GM19455 (cell line): ENCODE measurements around the gene EDDM3A.
"Not testable (repeated sequence)": the region's sequence is repeated elsewhere in the genome, so short reads cannot be mapped to it uniquely, and the experiment has no call there.

ENCODE experiments used
- ATAC-seq: cut with Tn5 transposase; IDR thresholded peaks from one replicate; pipeline ENCODE4 v1.9.1; 2021; ENCODE audit not compliant: unreplicated experiment

Gene EDDM3A

DNA sequence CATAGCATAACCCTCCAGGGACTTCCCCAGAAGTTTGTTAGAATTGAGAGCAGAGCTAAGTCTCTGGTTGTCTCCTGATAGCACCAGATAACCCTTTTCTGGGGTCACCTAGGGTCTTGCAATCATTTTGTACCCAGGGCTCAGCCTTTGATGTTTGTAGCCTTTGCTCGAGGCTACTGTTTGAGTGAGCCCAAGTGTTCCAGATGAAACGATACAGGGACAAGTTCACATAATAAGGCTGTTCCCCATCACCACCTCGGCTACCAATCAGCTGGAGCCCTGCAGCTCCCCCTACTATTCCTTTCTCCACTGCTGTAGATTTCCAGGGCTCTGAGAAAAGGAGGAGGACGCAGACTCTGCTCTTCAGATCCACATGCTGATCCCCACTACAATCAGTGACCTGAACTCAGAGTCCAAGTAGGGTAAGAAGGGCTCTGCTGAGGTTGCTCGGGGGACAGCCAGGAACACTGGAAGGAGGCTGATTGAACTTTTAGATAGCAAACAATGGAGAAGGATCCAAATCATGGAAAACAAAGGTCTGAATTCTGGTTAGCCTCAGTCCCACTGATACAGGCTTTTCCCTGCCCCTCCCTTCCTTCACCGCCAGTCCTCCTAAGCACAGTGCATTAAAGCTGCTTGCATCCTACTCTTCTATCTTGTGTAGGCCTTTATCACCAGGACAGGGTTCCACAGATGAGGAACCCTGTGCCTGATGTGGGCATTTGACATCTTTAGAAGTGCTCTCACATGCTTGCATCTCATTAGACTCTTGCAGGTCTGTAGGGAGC is at the start of gene EDDM3A:
TSS of gene EDDM3A (plus strand) at position 317 of the 788 bp plus-strand sequence. CDS start 1,694 bp downstream, outside the sequence.
- no peak for ATAC-seq

GRCh38 chr14:20696764-20697163 is 48.9 kb upstream of the EDDM3A start:
- ATAC-seq, result no peak

GRCh38 chr14:20697273-20698017 is 48.2 kb upstream of the EDDM3A start:
- no peak for ATAC-seq

- ATAC-seq, result no peak
Measured at GRCh38 chr14:20698018-20698329, 47.7 kb upstream of the EDDM3A start.

- no peak for ATAC-seq
Measured at GRCh38 chr14:20698934-20699333, 46.8 kb upstream of the EDDM3A start.

DNA sequence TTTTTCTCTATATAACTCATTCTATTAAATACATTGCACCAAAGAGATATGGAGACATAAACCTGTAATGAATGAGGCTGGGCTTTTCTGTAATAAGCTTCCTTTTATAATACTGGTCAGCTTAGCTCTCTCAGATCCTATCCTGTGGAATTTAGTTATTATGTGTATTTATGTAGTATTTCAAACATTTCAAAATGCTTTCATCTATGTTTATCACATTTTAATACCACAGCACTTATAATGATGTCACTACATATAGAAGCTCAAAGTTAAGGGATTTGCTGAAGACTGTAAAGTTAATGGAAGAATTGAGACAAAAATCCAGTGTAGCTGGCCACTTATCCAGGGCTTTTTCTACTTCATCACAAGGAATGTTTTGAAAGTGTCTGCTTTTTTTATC is 45.8 kb upstream of the EDDM3A start:
- ATAC-seq, result no peak

DNA sequence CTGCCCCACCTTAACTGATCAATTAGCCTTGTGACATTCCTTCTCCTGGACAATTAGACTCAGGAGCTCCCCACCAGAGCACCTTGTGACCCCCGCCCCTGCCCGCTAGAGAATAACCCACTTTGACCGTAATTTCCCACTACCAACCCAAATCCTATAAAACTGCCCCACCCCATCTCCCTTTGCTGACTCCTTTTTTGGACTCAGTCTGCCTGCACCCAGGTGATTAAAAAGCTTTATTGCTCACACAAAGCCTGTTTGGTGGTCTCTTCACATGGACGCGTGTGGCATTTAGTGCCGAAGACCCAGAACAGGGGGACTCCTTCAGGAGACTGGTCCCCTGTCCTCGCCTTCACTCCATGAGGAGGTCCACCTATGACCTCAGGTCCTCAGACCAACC is 44.7 kb upstream of the EDDM3A start:
- not testable (repeated sequence) for ATAC-seq

DNA sequence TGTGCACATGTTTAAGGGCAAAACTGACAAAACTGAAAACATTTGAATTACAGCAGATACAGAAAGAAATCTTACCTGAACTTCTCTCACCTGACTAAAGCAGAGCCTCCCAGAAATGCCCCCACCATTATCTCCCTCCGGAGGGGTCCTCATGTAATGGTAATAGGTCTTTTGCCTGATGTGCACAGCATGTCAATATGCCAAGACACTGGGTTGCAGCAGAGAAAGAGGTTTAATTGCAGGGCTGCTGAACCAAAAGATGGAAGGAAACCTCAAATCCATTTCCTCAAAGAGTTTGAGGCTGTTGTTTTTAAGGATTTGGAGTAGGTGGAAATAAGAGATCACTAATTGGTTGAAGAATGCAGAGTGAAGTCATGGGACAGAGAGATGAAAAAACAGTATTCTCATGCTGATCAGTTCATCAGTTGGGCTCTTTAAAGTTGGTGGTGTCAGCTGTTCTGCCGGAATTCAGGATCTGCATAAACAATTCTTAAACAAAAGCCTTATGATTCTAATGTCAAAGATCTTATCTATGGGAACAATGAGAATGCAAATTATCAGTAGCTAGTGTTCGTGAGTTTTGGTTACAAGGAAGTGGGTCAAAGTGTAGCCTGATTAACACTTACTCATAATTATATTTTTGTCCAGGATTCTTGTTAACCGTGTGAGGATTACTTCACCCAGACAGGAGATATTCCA is 38.9 kb upstream of the EDDM3A start:
- no peak for ATAC-seq

- ATAC-seq, result no peak
Measured at GRCh38 chr14:20707622-20708021, 38.1 kb upstream of the EDDM3A start.

- ATAC-seq, result no peak
Measured at GRCh38 chr14:20711261-20711660, 34.4 kb upstream of the EDDM3A start.

GRCh38 chr14:20711685-20712084 is 34.0 kb upstream of the EDDM3A start:
- no peak for ATAC-seq

- ATAC-seq, result no peak
Measured at GRCh38 chr14:20712904-20713303, 32.8 kb upstream of the EDDM3A start.

DNA sequence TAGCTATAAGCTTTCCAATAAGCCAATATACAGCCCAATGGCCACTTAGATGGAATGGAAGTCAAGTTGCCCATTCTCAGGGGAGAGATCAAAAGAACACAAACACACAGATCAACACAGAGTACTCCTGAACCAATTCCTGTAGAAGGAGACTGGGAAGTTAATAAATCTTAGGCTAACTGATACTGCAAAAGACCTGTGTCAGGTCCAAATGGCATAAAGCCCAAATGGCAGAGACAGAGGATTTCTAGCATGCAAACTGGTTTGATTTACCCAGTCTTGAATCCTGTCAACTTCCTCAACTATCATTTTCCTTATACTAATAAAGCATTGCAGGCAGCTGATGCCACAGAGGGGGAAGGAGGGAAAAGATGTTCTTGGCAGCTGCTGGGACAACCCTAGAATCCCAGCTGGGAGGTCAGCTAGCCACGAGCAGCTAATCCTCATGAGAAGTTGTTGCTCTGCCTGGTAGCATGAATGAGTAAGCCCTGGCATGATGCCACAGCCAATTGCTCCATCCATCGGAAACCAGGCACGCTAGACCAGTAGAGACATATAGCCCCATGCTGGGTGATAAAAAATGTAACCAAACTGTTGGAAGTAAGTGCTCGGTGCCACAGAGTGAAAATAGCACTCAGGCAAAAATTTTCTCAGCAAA is 31.0 kb upstream of the EDDM3A start:
- no peak for ATAC-seq

DNA sequence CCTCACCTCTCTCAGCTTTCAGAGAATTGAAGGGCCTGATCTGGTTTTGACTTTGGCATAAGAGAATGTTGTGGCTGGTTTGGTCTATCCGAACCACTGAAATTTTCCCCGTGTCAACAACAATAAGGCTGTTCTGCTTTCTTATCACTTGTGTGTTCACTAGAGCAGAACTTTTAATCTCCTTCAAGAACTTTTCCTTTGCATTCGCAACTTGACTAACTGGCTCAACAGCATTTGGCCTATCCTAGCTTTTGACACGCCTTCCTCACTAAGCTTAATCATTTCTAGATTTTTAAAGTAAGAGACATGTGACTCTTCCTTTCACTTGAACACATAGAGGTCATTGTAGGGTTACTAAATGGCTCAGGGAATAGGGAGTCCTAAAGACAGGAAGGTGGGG is 25.9 kb upstream of the EDDM3A start:
- ATAC-seq, result no peak

DNA sequence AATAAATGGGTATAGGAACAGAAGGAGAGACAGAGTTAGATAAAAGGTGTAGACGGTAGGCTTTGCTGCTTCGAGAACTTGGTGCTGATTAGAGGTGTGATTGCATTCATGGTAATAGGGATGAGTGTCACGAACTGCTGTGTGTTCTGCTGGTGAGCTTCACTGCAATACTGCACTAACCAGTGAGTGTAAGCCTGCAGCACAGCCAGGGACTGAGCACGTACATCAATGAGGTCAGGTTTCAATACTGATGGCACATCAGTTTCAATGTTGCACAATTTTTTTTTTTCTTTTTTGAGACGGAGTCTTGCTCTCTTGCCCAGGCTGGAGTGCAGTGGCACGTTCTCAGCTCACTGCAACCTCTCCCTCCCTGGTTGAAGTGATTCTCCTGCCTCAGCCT is 24.9 kb upstream of the EDDM3A start:
- no peak for ATAC-seq

DNA sequence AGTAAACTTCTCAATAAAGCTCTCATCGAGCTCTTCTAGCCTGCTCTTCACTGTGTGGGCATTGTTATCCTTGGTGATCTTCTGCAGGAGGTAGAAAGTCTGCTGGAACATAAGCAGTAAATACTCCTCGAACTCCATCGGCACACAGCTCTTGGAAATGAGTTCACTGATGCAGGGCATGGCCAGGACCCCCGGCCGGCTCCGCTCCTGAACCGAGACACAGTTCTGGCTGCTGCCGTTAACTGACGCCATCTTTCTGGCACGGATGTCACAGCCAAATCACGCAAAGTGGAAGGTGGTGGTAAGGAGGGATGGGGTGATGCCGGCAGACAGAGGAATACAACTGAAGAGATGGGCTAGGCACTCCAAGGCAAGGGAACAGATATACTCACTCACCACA is 23.7 kb upstream of the EDDM3A start:
- no peak for ATAC-seq

- ATAC-seq, result no peak
Measured at GRCh38 chr14:20723488-20723887, 22.2 kb upstream of the EDDM3A start.

DNA sequence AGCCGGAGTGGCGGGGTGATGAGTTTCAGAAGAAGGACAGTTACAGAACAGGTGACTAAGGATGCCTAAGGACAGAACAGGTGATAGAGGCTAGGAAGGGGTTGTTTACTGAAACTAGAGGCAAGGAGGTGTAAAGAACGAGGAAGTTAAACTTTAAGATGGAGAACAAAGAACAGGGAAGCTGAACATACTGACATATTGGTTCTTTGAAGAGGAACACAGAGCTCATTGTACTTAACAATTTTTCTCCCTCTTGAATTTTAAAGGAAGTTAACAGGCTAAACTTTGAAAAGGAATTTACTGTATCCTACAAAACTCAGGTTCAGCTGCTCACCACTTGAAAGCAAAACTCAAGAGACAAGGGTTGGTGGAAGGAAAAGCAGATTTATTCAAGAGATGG is 19.6 kb upstream of the EDDM3A start:
- not testable (repeated sequence) for ATAC-seq

DNA sequence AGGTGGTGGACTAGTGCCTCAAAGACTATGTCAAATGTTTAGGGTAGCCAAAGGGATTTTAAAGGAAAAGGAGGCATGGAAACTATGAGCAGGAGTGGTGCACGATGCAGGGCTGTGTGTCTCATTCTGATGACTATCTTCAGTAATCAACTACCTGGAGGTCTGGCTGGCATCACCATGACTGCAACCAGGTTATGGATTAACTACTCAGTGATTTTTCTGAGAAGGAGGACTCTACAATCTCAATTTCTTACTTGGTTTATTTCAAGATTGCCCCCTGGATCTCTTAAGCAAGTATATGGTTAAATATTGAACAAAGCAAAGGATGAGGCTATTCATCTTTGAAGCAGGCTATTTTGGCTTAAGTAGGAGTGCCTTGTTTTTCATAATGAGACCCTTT is 19.2 kb upstream of the EDDM3A start:
- no peak for ATAC-seq

DNA sequence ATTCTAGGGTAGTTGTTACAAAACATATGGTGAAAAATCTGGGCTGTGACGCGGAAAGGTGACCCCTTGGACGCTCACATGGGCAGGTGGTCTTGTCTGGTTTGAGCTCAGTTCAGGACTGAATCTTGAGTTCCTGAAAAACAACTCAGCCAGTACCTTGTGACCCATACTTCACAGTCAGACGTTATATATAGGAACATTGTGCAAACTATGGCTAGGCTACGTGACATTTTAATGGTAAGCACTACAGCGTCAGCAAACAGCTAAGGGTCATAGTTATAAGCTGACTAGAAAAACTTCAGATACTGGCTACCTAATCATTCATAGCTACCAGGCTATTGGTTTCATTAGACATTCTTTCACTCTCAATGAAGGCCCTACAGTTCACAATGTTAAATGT is 14.8 kb upstream of the EDDM3A start:
- no peak for ATAC-seq

GRCh38 chr14:20732477-20732876 is 13.2 kb upstream of the EDDM3A start:
- ATAC-seq, result no peak
